Activated T-cell treated with anti-CD3 and anti-CD28 coated beads for 24 hours (primary cell): ENCODE data around the gene MAST1.
"Not testable (repeated sequence)": the region's sequence is repeated elsewhere in the genome, so short reads cannot be mapped to it uniquely, and the experiment has no call there.

ENCODE experiments used
- DNase-seq: peaks from one replicate; pipeline ENCODE4 v3.0.0-alpha.2; 2020; ENCODE audit warnings: low read depth

Gene MAST1

GRCh38 chr19:12872255-12872654 lies 33.9 kb downstream of the MAST1 start:
- no peak for DNase-seq

DNA sequence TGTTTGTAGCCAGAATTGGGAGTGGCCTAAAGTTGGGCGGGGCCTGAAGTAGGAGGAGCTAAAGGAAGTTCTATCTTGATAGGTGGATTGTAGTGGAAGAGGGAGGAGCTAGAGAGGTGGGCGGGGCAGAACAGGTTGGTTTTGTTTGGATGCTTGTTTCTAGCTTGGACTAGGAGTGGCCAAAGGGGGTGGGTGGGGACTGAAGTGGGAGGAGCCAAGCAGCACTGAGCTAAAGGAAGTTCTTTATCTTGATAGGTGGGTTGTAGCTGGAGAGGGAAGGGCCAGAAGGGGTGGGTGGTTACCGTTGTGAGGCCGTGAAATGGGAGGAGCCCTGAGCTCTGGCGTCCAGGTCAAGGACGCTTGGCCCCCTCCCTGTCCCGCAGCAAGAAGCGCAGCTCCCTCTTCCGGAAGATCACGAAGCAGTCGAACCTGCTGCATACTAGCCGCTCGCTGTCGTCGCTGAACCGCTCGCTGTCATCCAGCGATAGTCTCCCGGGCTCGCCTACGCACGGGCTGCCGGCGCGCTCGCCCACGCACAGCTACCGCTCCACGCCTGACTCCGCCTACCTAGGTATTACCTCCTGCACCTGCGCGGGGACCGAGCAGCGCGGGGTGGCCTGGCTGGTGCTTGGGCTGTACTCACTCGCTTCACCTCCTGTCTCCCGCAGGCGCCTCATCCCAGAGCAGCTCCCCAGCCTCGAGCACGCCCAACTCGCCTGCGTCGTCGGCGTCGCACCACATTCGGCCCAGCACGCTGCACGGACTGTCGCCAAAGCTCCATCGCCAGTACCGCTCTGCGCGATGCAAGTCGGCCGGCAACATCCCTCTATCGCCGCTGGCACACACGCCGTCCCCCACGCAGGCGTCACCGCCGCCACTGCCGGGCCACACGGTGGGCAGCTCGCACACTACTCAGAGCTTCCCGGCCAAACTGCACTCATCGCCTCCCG lies 34.9 kb downstream of the MAST1 start:
- no peak for DNase-seq

DNA sequence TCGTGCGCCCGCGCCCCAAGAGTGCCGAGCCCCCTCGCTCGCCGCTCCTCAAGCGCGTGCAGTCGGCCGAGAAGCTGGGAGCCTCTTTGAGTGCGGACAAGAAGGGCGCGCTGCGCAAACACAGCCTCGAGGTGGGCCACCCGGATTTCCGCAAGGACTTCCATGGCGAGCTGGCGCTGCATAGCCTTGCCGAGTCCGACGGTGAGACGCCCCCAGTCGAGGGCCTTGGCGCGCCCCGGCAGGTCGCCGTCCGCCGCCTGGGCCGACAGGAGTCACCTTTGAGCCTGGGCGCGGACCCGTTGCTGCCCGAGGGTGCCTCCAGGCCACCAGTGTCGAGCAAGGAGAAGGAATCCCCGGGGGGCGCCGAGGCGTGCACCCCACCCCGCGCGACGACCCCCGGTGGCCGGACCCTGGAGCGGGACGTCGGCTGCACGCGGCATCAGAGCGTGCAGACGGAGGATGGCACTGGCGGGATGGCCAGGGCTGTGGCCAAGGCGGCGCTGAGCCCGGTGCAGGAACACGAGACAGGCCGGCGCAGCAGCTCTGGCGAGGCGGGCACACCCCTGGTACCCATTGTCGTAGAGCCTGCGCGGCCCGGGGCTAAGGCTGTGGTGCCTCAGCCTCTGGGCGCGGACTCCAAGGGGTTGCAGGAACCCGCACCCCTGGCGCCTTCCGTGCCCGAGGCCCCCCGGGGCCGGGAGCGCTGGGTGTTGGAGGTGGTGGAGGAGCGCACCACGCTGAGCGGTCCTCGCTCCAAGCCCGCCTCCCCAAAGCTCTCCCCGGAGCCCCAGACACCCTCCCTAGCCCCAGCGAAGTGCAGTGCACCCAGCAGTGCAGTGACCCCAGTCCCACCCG lies 35.8 kb downstream of the MAST1 start:
- no peak for DNase-seq

- DNase-seq: no peak
Measured at GRCh38 chr19:12875086-12875485, 36.8 kb downstream of the MAST1 start.

- DNase-seq: no peak
Measured at GRCh38 chr19:12880551-12881171, 42.3 kb downstream of the MAST1 start.

GRCh38 chr19:12881172-12881808 lies 43.0 kb downstream of the MAST1 start, which contains the start of gene DNASE2:
Gene DNASE2, minus strand, starts transcription at chr19:12881449. Its CDS starts 74 bp downstream, at chr19:12881375.
- peak; percentile 84 for DNase-seq

GRCh38 chr19:12882589-12882988 lies 44.3 kb downstream of the MAST1 start:
- DNase-seq: no peak

DNA sequence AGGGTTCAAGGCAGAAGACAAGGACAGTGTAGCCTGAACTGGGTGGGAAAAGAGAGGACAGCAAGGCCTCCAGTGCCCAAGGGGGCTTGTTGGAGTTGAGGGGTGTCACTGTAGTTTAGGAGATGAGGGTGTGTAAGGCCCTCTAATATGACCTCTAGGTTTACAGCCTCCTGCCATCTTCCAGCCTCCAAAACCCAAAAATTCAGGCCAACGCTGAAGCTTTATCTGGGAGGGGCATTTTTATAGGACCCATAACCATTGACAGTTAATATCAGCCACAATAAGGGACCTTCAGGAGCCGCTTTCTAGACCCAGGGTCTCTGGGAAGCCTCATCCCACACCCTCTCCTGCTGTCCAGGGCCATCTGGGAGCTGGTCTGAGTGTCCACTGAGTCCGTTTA lies 45.9 kb downstream of the MAST1 start:
- no peak for DNase-seq

DNA sequence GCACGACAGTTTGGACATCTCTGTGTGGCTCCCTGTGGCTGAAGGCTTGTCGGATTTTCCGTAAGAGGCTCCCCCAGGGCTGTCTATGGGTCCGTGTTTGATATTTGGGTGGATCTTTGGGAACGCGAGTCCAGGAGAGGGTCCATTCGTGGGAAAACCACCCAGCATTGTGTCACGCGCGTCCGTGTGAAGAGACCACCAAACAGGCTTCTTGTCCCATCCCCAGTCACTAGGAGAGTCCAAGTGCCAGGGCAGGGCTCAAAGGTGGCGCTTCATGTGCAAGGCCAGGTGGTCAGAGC lies 46.3 kb downstream of the MAST1 start:
- no peak for DNase-seq

GRCh38 chr19:12884926-12885748 lies 46.8 kb downstream of the MAST1 start:
- DNase-seq: peak; percentile 86

- no peak for DNase-seq
Measured at GRCh38 chr19:12885749-12886650, 47.7 kb downstream of the MAST1 start.

- no peak for DNase-seq
Measured at GRCh38 chr19:12886651-12886968, 48.3 kb downstream of the MAST1 start.

GRCh38 chr19:12886969-12887747 lies 48.8 kb downstream of the MAST1 start, which contains the start of gene KLF1:
Gene KLF1, minus strand, starts transcription at chr19:12887201. Its CDS starts 61 bp downstream, at chr19:12887140.
- DNase-seq: no peak

- no peak for DNase-seq
Measured at GRCh38 chr19:12888006-12888603, 49.8 kb downstream of the MAST1 start.

- not testable (repeated sequence) for DNase-seq
Measured at GRCh38 chr19:12890299-12890786, 52.0 kb downstream of the MAST1 start.

- DNase-seq: peak; percentile 95
Measured at GRCh38 chr19:12890787-12891552, 52.7 kb downstream of the MAST1 start, which contains the start of gene GCDH. Gene GCDH, plus strand, starts transcription at chr19:12891160. Its CDS starts 145 bp downstream, at chr19:12891305.

- DNase-seq: no peak
Measured at GRCh38 chr19:12891553-12892021, 53.3 kb downstream of the MAST1 start.

GRCh38 chr19:12893582-12893981 lies 55.3 kb downstream of the MAST1 start:
- DNase-seq: no peak
